Thyroid gland (tissue), 4 donors: ENCODE results near the gene TANC1. TPM values are rescaled to one million over a fixed set of nuclear protein-coding genes. Genes with fewer than 3 reads are reported as not detected.
"Not testable (repeated sequence)": the region's sequence is repeated elsewhere in the genome, so short reads cannot be mapped to it uniquely, and the experiment has no call there.

Source experiments
- DNase-seq, 2 donors: peaks; one replicate each; pipeline ENCODE4 v3.0.0-alpha.2; 2019
- H3K27ac ChIP-seq, 3 donors: fragments of 200-600 bp; sonication (generic); 1 replicate in 2 of 3; 2 replicates in 1 of 3; pipeline ENCODE4 v1.5.1; 2016 to 2019; ENCODE audit warnings: mild to moderate bottlenecking in 1 of 3, moderate library complexity in 1 of 3
- H3K27me3 ChIP-seq: fragments of 200-600 bp; sonication (generic); one replicate; pipeline ENCODE4 v1.5.1; 2019
- H3K36me3 ChIP-seq, 2 donors: fragments of 200-600 bp; sonication (generic); one replicate each; pipeline ENCODE4 v1.5.1; 2016 to 2019
- H3K4me1 ChIP-seq, 2 donors: fragments of 200-600 bp; sonication (generic); one replicate each; pipeline ENCODE4 v1.5.1; 2017 to 2019
- H3K4me3 ChIP-seq, 3 donors: fragments of 200-600 bp; sonication (generic); replicated peaks in 1 of 3; 1 replicate in 2 of 3; 2 replicates in 1 of 3; pipeline ENCODE4 v1.5.1; 2016; ENCODE audit warnings: mild to moderate bottlenecking in 1 of 3
- H3K9me3 ChIP-seq: fragments of 200-600 bp; sonication (generic); one replicate; pipeline ENCODE4 v1.5.1; 2017
- CTCF ChIP-seq, 6 experiments: fragments of 200-600 bp in 3 of 6; fragments of 450-650 bp in 3 of 6; sonication (generic) in 3 of 6; IDR thresholded peaks; one replicate each; pipeline ENCODE4 v1.5.1; 2016 to 2019; ENCODE audit warnings: antibody characterized with exemption in 6 of 6, mild to moderate bottlenecking in 2 of 6, inconsistent platforms in 1 of 6, moderate library complexity in 1 of 6
- POLR2A ChIP-seq, 2 donors: fragments of 450-650 bp; IDR thresholded peaks; one replicate each; pipeline ENCODE4 v1.6.1; 2017; ENCODE audit warnings: antibody characterized with exemption in 2 of 2, mild to moderate bottlenecking in 2 of 2, moderate library complexity in 1 of 2
- WGBS, 2 donors: methylation state at CpG; one replicate each; pipeline ENCODE4 v1.1.5; 2017; 5-methylcytosine and 5-hydroxymethylcytosine counted together
- intact Hi-C: fragments of 100-400 bp; cut with DNase I; formaldehyde crosslinking; loops from one replicate; pipeline ENCODE4 v1.15.1; 2023
- total RNA-seq, 4 donors: library from RNA; depleted of rRNA; stranded (reverse); fragments of >200 nt; gene quantifications; one replicate each; pipeline ENCODE4 v1.2.3, GENCODE V29; 2016

Gene TANC1
- total RNA-seq, 4 donors from 2014 or later, result 51.1 to 93.8 (median 63.6) TPM

DNA sequence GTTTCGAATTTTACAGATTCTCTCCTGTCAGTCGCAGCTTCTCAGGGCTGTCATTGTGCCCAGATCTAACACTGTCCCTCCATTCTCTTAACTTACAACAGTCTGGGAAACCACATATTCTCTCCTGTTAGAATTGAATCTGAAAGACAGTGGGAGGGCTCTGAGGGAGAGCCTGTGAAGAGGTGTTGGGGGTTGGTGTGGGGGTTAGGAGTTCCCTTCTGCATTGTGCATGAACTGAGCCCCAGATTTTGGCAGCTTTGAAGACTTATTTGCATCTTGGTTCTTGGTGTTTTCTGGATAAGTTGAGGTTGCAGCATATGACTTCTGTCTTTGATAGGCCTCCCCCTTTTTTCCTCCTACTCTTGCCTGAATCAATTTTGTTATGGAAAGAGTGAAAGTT is 64.1 kb downstream of the TANC1 start:
- Histone ChIP-seq H3K9me3 (no peaks in the 10 kb centered on the region), H3K4me3 (no peak overlapping the region), H3K27ac (peak overlapping the region; percentile 32 to 75 (median 41)), H3K36me3 (no peaks in the 10 kb centered on the region), H3K4me1 (peaks cover 52 to 71% of the 10 kb centered on the region in 2 donors), H3K27me3 (no peaks in the 10 kb centered on the region)
- TF ChIP-seq CTCF (IDR thresholded peaks at IDR 0.05), result no peak
- TF ChIP-seq POLR2A (IDR thresholded peaks at IDR 0.05), result no peak
- intact Hi-C loops, result loop anchor here (5.0 kb wide), 1 partner anchor 80 kb away; no protein-coding TSS in a partner anchor
- 69 to 93% methylated on average over 2 of the region's 2 CpGs for WGBS, 2 donors
- DNase-seq, result no peak

GRCh38 chr2:159034713-159035112 is 66.3 kb downstream of the TANC1 start:
- H3K4me3 ChIP-seq, result no peak overlapping the region
- TF ChIP-seq CTCF (IDR thresholded peaks at IDR 0.05) (no peak), POLR2A (IDR thresholded peaks at IDR 0.05) (no peak)
- no peaks in the 10 kb centered on the region for H3K36me3 ChIP-seq
- H3K27ac ChIP-seq, result peak overlapping the region; percentile 53 to 66 (median 53)
- no peaks in the 10 kb centered on the region for H3K9me3 ChIP-seq
- peak; percentile 57 to 75 for DNase-seq
- intact Hi-C loops, result loop anchor here (5.0 kb wide), 1 partner anchor 78 kb away; no protein-coding TSS in a partner anchor
- peaks cover 47 to 64% of the 10 kb centered on the region in 2 donors for H3K4me1 ChIP-seq
- 36 to 38% methylated on average over 7 of the region's 7 CpGs for WGBS, 2 donors
- no peaks in the 10 kb centered on the region for H3K27me3 ChIP-seq

DNA sequence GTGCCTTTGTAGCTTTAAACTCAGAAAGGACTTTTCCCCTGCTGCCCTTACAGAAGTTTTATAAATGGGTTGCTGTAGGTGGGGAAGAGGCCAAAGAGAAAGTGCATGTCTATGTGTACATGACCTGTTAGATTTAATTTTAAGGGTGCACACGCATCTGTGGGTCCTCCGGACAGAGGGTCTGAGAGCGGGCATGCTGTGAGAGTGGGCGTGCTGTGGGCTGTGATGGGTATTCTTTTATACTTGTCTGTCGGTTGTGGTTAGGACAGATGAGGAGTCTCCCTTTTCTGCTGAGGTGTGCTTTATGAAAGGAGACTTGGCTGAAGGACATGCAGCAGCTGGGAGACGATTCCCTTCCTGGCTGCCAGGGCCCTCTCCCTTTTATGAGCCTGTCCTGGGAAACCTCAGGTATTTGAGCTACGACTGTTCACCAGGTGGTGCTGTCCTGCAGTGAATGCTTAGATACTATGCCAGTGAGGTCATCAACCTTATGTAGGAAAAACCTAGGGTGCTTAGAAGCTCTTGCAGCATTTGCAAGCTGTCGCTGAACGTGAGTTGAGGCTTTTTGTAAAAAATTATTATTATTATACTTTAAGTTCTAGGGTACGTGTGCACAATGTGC is 67.5 kb downstream of the TANC1 start:
- H3K4me1 ChIP-seq, result peaks cover 38 to 52% of the 10 kb centered on the region in 2 donors
- intact Hi-C loops, result no loop called here
- peak overlapping the region; percentile 7 to 66 (median 53) for H3K27ac ChIP-seq
- WGBS, 2 donors, result 72 to 87% methylated on average over 8 to 10 of the region's 10 CpGs
- no peak overlapping the region for H3K4me3 ChIP-seq
- no peaks in the 10 kb centered on the region for H3K27me3 ChIP-seq
- TF ChIP-seq CTCF (IDR thresholded peaks at IDR 0.05) (peak in 4 of 6 experiments; percentile 47 to 71 (median 58)), POLR2A (IDR thresholded peaks at IDR 0.05) (no peak)
- DNase-seq, result peak; percentile 63 to 70
- no peaks in the 10 kb centered on the region for H3K36me3 ChIP-seq
- H3K9me3 ChIP-seq, result no peaks in the 10 kb centered on the region

- H3K9me3 ChIP-seq, H3K36me3 ChIP-seq, H3K4me3 ChIP-seq, H3K27ac ChIP-seq, H3K27me3 ChIP-seq, intact Hi-C loops, DNase-seq: not testable (repeated sequence)
- 87 to 89% methylated on average over 3 of the region's 3 CpGs for WGBS, 2 donors
- peaks cover 33 to 46% of the 10 kb centered on the region in 2 donors for H3K4me1 ChIP-seq
Measured at GRCh38 chr2:159036461-159036860, 68.0 kb downstream of the TANC1 start.

DNA sequence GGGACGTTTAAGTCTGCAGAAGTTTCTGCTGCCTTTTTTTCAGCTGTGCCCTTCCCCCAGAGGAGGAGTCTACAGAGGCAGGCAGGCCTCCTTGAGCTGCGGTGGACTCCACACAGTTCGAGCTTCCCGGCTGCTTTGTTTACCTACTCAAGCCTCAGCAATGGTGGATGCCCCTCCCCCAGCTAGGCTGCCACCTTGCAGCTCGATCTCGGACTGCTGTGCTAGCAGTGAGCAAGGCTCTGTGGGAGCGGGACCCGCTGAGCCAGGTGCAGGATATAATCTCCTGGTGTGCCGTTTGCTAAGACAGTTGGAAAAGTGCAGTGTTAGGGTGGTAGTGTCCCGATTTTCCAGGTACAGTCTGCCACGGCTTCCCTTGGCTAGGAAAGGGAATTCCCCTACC is 72.9 kb downstream of the TANC1 start:
- H3K9me3 ChIP-seq, H3K27ac ChIP-seq, H3K36me3 ChIP-seq, DNase-seq, H3K4me3 ChIP-seq, intact Hi-C loops, H3K27me3 ChIP-seq: not testable (repeated sequence)
- WGBS, 2 donors, result 96 to 98% methylated on average over 10 of the region's 11 CpGs
- H3K4me1 ChIP-seq, result peaks cover 25 to 37% of the 10 kb centered on the region in 2 donors

DNA sequence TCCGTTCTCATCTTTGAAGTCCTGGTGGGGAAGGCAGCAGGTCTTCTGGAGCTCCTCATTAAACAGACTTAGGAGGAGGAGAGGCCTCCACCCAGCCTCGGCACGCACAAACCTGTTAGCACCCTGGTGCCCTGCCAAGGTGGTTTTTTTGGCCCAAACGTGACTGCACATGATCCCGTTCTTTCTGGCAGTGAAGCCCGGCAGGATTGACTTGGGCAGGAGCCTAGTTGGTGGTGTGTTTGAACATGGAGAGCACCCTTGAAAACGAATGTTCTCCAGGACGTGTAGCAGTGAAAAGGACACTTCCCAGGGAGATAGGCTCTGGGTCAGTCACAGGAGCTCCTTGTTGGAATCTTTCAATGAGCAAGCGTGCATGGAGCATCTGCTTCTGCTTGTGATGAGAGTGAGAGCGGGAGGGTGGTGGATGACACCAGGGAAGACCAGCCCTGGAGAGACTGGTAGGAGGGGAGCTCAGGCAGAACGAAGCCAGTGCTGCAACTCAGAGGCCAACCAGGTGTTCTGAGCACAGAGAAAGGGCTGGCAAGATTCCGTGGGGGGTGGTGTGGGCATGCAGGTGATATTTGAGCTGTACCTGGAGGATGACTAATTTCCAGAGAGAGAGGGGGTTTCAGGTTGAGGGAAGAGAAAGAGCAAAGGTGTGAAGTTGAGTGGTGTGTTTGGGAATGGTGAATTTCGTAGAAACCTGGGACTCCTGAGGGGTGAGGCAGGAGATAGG is 73.8 kb downstream of the TANC1 start:
- Histone ChIP-seq H3K4me3 (no peak overlapping the region), H3K9me3 (no peaks in the 10 kb centered on the region), H3K4me1 (peaks cover 31 to 45% of the 10 kb centered on the region in 2 donors), H3K27me3 (no peaks in the 10 kb centered on the region), H3K36me3 (no peaks in the 10 kb centered on the region), H3K27ac (peak overlapping the region in 1 of 3 donors; percentile 24)
- TF ChIP-seq CTCF (IDR thresholded peaks at IDR 0.05) (no peak), POLR2A (IDR thresholded peaks at IDR 0.05) (no peak)
- DNase-seq, result peak; percentile 71 to 75
- intact Hi-C loops, result no loop called here
- 41 to 65% methylated on average over 13 of the region's 13 CpGs for WGBS, 2 donors
